ENCODE data around the gene RNPS1. TPM values are rescaled to one million over a fixed set of nuclear protein-coding genes. Genes with fewer than 3 reads are reported as not detected.

The RNPS1 gene
- total and polyA plus RNA-seq, 9 of the 15 experiments (the other 6 are each of a cell fraction or from before 2014, with no cell fraction given): 44.9 to 338 (median 202) TPM

- TF ChIP-seq, protein P1, sequence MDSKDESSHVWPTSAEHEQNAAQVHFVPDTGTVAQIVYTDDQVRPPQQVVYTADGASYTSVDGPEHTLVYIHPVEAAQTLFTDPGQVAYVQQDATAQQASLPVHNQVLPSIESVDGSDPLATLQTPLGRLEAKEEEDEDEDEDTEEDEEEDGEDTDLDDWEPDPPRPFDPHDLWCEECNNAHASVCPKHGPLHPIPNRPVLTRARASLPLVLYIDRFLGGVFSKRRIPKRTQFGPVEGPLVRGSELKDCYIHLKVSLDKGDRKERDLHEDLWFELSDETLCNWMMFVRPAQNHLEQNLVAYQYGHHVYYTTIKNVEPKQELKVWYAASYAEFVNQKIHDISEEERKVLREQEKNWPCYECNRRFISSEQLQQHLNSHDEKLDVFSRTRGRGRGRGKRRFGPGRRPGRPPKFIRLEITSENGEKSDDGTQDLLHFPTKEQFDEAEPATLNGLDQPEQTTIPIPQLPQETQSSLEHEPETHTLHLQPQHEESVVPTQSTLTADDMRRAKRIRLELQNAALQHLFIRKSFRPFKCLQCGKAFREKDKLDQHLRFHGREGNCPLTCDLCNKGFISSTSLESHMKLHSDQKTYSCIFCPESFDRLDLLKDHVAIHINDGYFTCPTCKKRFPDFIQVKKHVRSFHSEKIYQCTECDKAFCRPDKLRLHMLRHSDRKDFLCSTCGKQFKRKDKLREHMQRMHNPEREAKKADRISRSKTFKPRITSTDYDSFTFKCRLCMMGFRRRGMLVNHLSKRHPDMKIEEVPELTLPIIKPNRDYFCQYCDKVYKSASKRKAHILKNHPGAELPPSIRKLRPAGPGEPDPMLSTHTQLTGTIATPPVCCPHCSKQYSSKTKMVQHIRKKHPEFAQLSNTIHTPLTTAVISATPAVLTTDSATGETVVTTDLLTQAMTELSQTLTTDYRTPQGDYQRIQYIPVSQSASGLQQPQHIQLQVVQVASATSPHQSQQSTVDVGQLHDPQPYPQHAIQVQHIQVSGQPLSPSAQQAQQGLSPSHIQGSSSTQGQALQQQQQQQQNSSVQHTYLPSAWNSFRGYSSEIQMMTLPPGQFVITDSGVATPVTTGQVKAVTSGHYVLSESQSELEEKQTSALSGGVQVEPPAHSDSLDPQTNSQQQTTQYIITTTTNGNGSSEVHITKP (IDR thresholded peaks at IDR 0.05; ENCODE audit: partially characterized antibody): peak; percentile 99
- TF ChIP-seq ESRRA (IDR thresholded peaks at IDR 0.05; ENCODE audit: borderline replicate concordance, low read depth) (peak; percentile 50; the same call in 1 of the 2 replicates), CEBPZ (IDR thresholded peaks at IDR 0.05; ENCODE audit: borderline replicate concordance, low read depth, low read length) (no peak), THAP12 (CRISPR knock-in tag; IDR thresholded peaks at IDR 0.05) (peak; percentile 90), SPI1 (IDR thresholded peaks at IDR 0.05; ENCODE audit: borderline replicate concordance, low read depth, low read length) (no peak), ZNF121 (CRISPR knock-in tag; conservative IDR thresholded peaks at IDR 0.05) (no peak), RBM17 (IDR thresholded peaks at IDR 0.05; ENCODE audit: borderline replicate concordance, low read depth, low read length) (no peak), ZBTB49 (CRISPR knock-in tag; IDR thresholded peaks at IDR 0.05; ENCODE audit: borderline replicate concordance) (peak; percentile 75; the same call in 1 of the 2 replicates), SOX6 (IDR thresholded peaks at IDR 0.05) (peak; percentile 66), E2F1 (CRISPR knock-in tag; IDR thresholded peaks at IDR 0.05) (peak; percentile 60; the same call in 1 of the 2 replicates), TEAD4 (IDR thresholded peaks at IDR 0.05; ENCODE audit: low read length) (no peak), TEAD4 (CRISPR knock-in tag; IDR thresholded peaks at IDR 0.05; ENCODE audit: borderline replicate concordance) (no peak)
These were observed 62.6 kb downstream of the RNPS1 start, which contains the start of gene MLST8 (continued) for GRCh38 chr16:2205104-2205966.

Data from K562 (cell line).